ENCODE data around the gene ATP5F1D. TPM values are rescaled to one million over a fixed set of nuclear protein-coding genes. Genes with fewer than 3 reads are reported as not detected.

The ATP5F1D gene
- total RNA-seq, 1 donor from 2014 or later: 233 TPM

DNA sequence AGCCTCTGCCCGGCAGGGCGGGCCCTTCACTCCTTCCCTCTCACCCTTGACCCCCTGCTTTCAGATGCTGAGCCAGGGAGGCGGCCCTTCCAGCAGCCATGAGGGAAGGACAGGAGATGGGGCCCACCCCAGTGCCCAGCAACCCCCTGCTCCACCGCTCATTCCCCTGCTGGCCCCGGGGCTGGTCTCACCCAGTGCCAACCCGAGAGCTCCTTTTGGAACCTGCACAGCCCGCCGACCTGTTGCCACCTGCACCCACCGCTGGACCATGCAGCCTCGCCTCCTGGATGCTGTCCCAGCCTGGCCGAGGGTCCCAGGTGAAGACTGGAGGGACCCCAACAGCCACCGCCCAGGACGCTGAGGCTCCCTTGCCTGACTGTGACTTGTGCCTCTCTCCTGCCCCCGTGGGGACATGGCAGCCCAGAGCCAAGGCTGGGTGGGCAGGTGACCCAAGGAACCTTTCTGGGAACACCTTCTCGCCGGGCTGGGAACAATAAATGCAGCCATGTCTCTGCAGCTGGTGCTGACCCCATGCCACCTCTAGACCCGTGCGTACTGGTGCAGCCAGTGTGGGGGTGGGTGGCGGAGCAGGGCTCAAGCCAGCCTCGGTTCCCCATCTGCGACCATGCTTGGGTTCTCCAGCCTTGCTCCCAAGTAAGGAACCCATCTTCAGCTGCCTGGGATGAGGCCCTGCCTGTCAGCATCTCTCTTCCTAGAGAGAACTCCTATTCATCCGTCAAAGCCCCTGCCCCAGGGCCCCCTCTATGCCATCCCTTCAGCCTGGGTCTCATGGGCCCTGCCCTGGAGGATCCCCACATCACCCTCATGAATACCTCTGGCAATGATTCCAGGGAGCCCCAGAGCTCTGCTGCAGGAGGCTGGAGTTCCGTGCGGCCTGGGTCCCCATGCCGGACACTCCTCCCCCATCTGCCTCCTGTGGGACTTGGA lies 37.4 kb downstream of the ATP5F1D start:
- Mint-ChIP-seq H3K36me3 (ENCODE audit: low read depth) (peaks cover 38% of the 10 kb centered on the region), H3K9me3 (no peaks in the 10 kb centered on the region), H3K4me1 (ENCODE audit: low read depth) (peaks cover 16% of the 10 kb centered on the region), H3K4me3 (ENCODE audit: low read depth) (no peak overlapping the region), H3K27me3 (ENCODE audit: low read depth) (peaks cover 5% of the 10 kb centered on the region), H3K27ac (no peak overlapping the region)
- no peak for DNase-seq (ENCODE audit: low spot score)
- intact Hi-C loops (cut with micrococcal nuclease): loop anchor here (5.0 to 10.0 kb wide), 3 partner anchors 103 to 236 kb away; partner anchors contain the start of genes ADAMTSL5, DAZAP1, GAMT and NDUFS7

DNA sequence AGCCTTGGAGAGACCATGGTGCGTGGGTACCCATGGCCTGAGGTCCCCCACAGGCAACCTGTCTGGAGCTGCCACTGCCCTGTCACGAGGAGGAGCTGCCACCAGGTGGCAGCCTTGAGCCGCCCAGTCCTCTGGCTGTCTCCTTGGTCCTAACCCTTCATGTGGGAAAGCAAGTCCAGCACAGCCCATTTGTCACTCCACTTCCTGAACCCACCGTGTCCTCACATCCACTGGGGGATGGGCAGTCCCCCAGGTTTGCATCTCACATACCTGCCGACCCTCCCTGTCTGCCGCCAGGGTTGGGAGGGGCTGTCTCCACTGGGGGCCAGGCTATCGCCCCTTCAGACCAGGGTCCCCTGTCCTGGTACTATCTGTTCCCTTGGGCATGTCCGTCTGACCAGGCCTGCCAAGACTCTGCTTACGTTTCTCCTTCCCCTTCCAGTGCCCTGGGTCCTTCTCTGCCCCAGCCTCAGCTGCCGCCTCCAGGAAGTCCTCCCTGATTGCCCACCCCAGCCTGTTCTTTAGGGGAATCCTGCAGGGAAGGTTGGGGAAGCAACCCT lies 38.3 kb downstream of the ATP5F1D start:
- no peaks in the 10 kb centered on the region for H3K9me3 Mint-ChIP-seq
- no peak overlapping the region for H3K27ac Mint-ChIP-seq
- DNase-seq (ENCODE audit: low spot score): peak; percentile 75
- peaks cover 34% of the 10 kb centered on the region for H3K36me3 Mint-ChIP-seq (ENCODE audit: low read depth)
- H3K4me1 Mint-ChIP-seq (ENCODE audit: low read depth): peaks cover 12% of the 10 kb centered on the region
- intact Hi-C loops (cut with micrococcal nuclease): loop anchor here (5.0 to 10.0 kb wide), 4 partner anchors 82 to 235 kb away; partner anchors contain the start of genes ADAMTSL5, DAZAP1, GAMT and NDUFS7
- peak overlapping the region; percentile 47 for H3K4me3 Mint-ChIP-seq (ENCODE audit: low read depth)
- peaks cover 14% of the 10 kb centered on the region for H3K27me3 Mint-ChIP-seq (ENCODE audit: low read depth)

DNA sequence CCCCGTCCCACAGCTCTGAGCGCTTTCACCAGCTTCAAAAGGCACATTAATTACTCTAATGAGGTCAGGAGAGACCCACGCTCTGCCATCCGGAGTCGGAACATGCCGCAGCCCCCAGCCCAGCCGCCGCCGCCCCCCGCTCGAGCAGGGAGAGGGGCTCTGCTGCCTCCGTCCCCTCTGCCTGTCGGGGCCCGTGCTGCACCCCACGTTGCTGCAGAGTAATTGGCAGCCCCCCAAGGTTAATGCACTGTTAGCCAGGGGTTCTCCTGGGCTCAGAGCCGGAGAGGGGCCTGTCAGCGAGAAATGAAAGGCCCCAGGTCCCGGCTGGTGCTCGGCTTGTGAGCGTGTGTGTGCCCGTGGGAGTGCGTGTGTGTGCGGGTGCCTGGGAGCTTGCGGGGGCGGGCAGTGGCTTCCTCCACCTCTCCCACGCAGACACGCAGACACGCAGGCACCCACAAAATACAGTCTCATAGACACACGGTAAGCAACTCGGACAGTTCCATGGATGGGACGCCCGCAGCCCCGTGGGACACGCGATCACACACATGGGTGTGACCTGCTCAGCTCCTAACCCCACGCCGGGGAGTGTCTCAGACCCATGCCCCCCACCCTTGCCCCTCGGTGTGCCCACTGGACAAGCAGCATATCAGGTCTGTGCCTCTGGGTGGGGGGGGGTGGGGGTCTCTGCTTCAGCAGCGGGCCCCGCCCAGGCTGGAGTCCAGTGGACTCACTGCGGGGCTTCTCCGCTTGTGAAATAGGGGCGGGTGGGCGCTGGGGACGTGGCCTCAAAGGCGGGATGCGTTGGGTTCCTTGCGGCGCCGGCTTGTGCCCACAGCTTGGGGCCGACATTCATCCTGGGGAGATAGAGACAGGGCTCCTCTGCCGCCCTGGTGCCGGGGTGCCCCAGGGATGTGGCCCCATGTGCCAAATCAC lies 39.4 kb downstream of the ATP5F1D start:
- H3K27ac Mint-ChIP-seq: no peak overlapping the region
- intact Hi-C loops (cut with micrococcal nuclease): loop anchor here (5.0 kb wide), 1 partner anchor 81 kb away; no protein-coding TSS in a partner anchor
- DNase-seq (ENCODE audit: low spot score): no peak
- H3K36me3 Mint-ChIP-seq (ENCODE audit: low read depth): peaks cover 30% of the 10 kb centered on the region
- H3K4me1 Mint-ChIP-seq (ENCODE audit: low read depth): peaks cover 12% of the 10 kb centered on the region
- no peaks in the 10 kb centered on the region for H3K9me3 Mint-ChIP-seq
- no peak overlapping the region for H3K4me3 Mint-ChIP-seq (ENCODE audit: low read depth)
- peaks cover 18% of the 10 kb centered on the region for H3K27me3 Mint-ChIP-seq (ENCODE audit: low read depth)

DNA sequence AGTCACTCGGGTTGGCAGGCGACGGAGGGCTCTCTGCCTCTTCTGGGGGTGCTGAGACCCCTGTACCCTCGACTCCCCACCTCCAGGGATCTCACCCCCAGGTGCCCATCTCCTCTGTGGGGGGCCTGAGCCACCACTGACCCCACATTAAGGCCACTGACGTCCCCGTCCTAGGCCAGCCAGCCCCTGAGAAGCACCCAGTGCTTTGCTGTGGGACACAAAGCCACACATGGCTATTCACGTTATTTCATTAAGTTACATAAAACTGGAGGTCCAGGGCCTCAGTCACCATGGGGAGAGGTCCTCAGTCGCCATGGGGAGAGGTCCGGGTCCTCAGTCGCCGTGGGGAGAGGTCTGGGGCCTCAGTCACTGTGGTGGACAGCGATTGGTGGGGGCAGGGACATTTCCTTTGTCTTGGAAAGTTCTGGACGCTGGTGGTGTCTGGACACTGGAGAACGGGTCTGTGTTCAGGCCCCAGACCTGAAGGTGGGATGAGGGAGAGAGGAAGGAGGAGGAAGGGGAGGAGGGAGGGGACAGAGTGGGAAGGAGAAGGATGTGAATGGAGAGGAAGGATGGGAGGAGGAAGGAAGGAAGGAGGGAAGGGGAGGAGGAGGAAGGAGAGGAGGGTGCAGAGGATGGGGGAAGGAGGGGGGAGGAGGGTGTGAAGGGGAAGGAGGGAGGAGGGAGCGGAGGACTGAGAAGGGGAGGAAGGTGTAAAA lies 40.2 kb downstream of the ATP5F1D start:
- Mint-ChIP-seq H3K4me3 (ENCODE audit: low read depth) (no peak overlapping the region), H3K9me3 (no peaks in the 10 kb centered on the region), H3K27ac (no peak overlapping the region), H3K27me3 (ENCODE audit: low read depth) (peaks cover 21% of the 10 kb centered on the region), H3K4me1 (ENCODE audit: low read depth) (peaks cover 9% of the 10 kb centered on the region), H3K36me3 (ENCODE audit: low read depth) (peaks cover 27% of the 10 kb centered on the region)
- no peak for DNase-seq (ENCODE audit: low spot score)
- intact Hi-C loops (cut with micrococcal nuclease): loop anchor here (5.0 kb wide), 1 partner anchor 81 kb away; no protein-coding TSS in a partner anchor

DNA sequence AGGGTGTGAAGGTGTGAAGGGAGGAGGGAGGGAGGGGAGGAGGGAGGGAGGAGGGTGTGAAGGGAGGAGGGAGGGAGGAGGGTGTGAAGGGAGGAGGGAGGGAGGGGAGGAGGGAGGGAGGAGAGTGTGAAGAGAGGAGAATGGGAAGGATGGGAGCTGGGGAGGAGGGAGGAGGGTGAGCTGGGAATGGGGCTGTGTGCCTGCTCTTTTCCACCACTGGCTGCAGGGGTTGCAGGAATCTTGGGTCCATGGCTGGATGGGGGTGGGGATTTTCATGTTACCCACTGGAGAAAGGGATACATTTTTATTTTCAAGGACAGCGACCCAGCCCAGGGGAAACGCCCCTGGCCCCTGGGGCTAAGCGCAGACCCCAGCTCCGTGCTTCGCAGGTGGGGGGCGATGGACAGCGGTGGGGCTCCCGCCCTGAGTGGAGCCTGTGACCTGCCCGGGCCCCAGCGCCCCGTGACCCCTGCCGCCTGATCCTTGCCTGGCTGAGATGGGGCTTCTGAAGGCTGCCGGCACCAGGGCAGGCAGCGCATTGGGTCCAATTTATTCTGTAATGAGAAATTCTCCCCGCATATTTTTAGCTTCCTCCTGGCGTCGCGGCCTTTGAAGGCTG lies 41.1 kb downstream of the ATP5F1D start:
- Mint-ChIP-seq H3K4me1 (ENCODE audit: low read depth) (peaks cover 8% of the 10 kb centered on the region), H3K4me3 (ENCODE audit: low read depth) (no peak overlapping the region), H3K27me3 (ENCODE audit: low read depth) (peaks cover 22% of the 10 kb centered on the region), H3K27ac (no peak overlapping the region), H3K9me3 (no peaks in the 10 kb centered on the region), H3K36me3 (ENCODE audit: low read depth) (peaks cover 23% of the 10 kb centered on the region)
- DNase-seq (ENCODE audit: low spot score): no peak
- intact Hi-C loops (cut with micrococcal nuclease): loop anchor here (5.0 kb wide), 1 partner anchor 80 kb away; no protein-coding TSS in a partner anchor

DNA sequence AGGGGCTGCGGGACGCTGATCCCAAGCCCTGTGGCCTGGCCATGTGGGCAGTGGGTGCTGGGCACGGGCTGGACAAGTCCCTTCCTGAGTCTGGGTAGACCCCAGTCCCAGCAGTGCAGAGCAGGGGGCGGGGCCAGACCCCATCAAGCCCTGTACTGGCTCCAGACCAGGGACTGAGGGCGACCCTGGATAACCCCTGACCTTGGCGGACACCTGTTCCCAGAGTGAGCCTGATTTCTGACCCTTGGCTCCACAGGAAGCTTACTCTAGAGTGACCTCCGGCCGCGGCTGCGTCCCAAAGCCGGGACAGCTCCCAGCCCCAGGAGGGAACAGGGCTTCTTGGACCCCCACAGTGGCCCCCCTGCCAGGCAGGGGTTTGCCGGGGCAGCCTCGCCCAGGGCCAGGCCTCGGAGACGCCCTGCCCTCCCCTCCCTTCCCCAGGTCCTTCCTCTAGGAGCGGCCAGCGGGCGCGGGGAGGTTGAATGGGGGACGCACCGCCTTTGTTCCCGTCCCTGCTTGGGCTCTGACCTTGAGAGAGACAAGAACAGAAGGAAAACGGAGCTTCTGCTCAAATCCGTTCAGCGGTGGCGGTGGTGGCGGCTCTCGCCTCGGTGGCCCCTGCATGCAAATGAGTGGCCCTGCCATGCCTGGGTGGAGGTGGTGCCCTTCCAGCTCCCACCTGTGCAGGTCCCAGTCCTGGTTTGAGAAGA lies 41.8 kb downstream of the ATP5F1D start:
- Mint-ChIP-seq H3K27ac (no peak overlapping the region), H3K4me3 (ENCODE audit: low read depth) (no peak overlapping the region)

DNA sequence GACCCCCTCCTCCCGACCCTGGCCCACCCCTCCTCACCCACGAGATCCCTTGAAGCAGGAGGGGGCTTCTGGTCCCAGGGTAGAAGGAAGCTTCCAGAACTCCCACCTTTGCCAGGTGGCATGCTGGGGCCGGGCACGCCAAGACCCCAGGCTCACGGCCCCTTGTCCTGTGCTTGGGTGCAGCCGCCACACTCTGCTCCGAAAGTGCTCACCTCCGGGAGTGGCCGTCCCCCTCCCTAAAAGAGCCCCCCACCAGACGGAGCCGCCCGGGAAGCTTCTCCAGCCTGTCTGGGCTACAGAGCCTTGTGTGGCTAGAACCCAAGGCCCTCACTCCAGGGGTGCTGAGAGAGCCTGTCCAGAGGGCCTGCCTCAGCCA lies 42.4 kb downstream of the ATP5F1D start:
- no peak overlapping the region for H3K4me3 Mint-ChIP-seq (ENCODE audit: low read depth)
- H3K9me3 Mint-ChIP-seq: no peaks in the 10 kb centered on the region
- no peak overlapping the region for H3K27ac Mint-ChIP-seq
- intact Hi-C loops (cut with micrococcal nuclease): loop anchor here (5.0 kb wide), 1 partner anchor 78 kb away; no protein-coding TSS in a partner anchor
- H3K4me1 Mint-ChIP-seq (ENCODE audit: low read depth): peaks cover 6% of the 10 kb centered on the region
- peaks cover 17% of the 10 kb centered on the region for H3K36me3 Mint-ChIP-seq (ENCODE audit: low read depth)
- no peak for DNase-seq (ENCODE audit: low spot score)
- peaks cover 22% of the 10 kb centered on the region for H3K27me3 Mint-ChIP-seq (ENCODE audit: low read depth)

More for the DNA sequence above, 41.8 kb downstream of the ATP5F1D start:
- no peak for DNase-seq (ENCODE audit: low spot score)
- Mint-ChIP-seq H3K9me3 (no peaks in the 10 kb centered on the region), H3K27me3 (ENCODE audit: low read depth) (peaks cover 22% of the 10 kb centered on the region), H3K36me3 (ENCODE audit: low read depth) (peaks cover 19% of the 10 kb centered on the region), H3K4me1 (ENCODE audit: low read depth) (peaks cover 6% of the 10 kb centered on the region)
- intact Hi-C loops (cut with micrococcal nuclease): loop anchor here (5.0 kb wide), 1 partner anchor 79 kb away; no protein-coding TSS in a partner anchor

DNA sequence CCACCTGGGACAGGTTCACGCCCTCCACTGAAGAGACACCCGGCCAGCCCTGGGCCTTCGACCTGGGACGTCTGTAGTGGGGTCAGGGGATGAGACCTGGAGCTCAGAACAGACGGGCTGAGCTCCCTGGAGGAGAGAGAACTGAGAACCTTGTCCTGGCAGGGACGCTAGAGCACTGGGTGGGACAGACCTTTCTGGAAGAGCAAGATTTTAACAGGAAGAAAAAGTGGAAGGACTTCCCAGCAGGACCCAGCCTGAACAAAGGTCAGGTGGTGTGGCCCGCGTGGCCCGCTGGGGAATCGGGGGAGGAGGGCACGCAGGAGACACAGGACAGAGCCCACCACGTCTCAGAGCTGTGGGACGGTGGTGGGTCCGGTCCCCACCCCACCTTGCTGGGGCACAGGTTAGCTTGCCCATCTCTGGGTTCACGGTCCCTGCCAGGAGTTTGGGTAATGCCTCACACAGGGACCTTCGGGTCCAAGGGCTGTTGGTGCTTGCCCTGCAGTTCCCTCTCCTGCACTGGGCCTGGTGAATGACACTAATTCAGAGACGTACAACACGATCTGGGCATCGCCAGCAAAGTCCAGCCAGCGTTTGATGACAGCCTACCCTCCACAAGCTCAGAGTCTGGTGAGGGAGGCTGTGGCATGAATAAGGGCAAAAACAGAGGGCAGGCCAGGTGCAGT lies 42.9 kb downstream of the ATP5F1D start:
- H3K36me3 Mint-ChIP-seq (ENCODE audit: low read depth): peaks cover 11% of the 10 kb centered on the region
- H3K27ac Mint-ChIP-seq: no peak overlapping the region
- H3K9me3 Mint-ChIP-seq: no peaks in the 10 kb centered on the region
- no peak for DNase-seq (ENCODE audit: low spot score)
- H3K4me3 Mint-ChIP-seq (ENCODE audit: low read depth): peak overlapping the region; percentile 22
- H3K4me1 Mint-ChIP-seq (ENCODE audit: low read depth): peaks cover 6% of the 10 kb centered on the region
- H3K27me3 Mint-ChIP-seq (ENCODE audit: low read depth): peaks cover 22% of the 10 kb centered on the region
- intact Hi-C loops (cut with micrococcal nuclease): loop anchor here (5.0 kb wide), 1 partner anchor 78 kb away; no protein-coding TSS in a partner anchor

DNA sequence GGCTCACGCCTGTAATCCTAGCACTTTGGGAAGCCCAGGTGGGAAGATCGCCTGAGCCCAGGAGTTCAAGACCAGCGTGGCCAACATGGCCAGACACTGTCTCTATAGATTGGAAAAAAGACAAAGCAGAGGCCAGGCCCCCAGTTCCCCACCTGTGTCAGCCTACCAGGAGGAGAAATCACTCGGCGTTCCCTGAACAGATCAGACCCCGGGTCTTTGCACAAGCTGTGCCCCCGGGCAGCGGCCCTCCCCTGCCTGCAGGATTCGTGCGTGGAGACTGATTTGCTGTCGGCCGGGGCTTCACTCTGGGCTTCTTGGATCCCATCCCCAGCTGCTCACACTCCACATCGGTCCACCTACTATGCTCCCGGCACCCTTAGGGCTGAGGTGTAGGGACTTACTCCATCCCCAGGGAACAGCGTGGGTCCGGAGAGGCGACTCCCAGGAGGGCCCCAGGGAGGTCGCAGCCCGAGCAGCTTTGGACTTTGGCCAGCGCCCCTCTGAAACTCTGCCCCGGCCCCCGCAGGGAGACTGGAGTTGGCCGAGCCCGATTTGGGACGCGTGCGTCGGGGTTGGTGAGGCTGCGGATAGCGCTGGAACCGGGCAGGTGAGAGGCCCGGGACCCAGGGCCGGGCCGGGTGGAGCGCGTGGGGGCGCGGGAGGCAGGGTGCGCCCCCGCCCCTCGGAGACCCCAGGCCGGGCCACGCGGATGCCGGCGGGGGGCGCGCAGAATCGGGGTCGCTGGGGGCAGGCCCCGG lies 43.6 kb downstream of the ATP5F1D start:
- H3K27me3 Mint-ChIP-seq (ENCODE audit: low read depth): peaks cover 22% of the 10 kb centered on the region
- intact Hi-C loops (cut with micrococcal nuclease): loop anchor here (5.0 kb wide), 1 partner anchor 77 kb away; no protein-coding TSS in a partner anchor
- no peak overlapping the region for H3K27ac Mint-ChIP-seq
- no peak for DNase-seq (ENCODE audit: low spot score)
- peak overlapping the region; percentile 22 for H3K4me3 Mint-ChIP-seq (ENCODE audit: low read depth)
- H3K36me3 Mint-ChIP-seq (ENCODE audit: low read depth): peaks cover 4% of the 10 kb centered on the region
- H3K4me1 Mint-ChIP-seq (ENCODE audit: low read depth): no peaks in the 10 kb centered on the region
- H3K9me3 Mint-ChIP-seq: no peaks in the 10 kb centered on the region

DNA sequence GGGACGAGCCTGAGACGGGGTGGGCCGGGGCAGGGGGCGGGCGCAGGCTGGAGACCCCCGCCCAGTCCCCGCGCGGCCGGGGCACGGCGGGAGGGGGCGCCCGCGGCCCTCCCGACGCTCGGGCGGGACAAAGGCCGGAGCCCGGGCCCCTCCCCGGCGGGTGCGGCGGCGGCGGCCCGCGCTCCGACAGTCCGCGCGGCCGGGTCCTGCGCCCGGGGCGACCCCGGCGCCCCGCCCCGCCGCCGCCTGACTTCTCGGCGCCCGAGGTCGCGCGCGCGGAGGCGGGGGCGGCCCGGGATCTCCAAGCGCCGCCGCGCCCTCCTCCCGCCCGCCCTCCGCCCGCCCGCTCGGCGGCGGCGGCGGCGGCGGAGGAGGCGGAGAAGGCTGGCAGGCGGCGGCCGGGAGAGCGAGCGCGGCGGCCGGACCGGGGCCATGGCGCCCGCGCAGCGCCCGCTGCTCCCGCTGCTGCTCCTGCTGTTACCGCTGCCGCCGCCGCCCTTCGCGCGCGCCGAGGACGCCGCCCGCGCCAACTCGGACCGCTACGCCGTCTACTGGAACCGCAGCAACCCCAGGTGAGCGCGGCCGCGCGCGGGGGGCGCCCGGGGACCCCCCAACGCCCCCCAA lies 44.3 kb downstream of the ATP5F1D start, which contains the start of gene EFNA2:
EFNA2 (plus strand) TSS at position 137 of the 624 bp plus-strand sequence; CDS start at position 433, 296 bp downstream.
- no peak for DNase-seq (ENCODE audit: low spot score)
- Mint-ChIP-seq H3K27me3 (ENCODE audit: low read depth) (peaks cover 22% of the 10 kb centered on the region), H3K4me3 (ENCODE audit: low read depth) (peak within 1 kb of the TSS; percentile 22), H3K9me3 (no peaks in the 10 kb centered on the region), H3K4me1 (ENCODE audit: low read depth) (no peaks in the 10 kb centered on the region), H3K27ac (no peak within 1 kb of the TSS), H3K36me3 (ENCODE audit: low read depth) (no peaks in the 10 kb centered on the region)
- intact Hi-C loops (cut with micrococcal nuclease): no loop called here
